Measurements from ENCODE around the gene HLCS. TPM values are rescaled to one million over a fixed set of nuclear protein-coding genes. Genes with fewer than 3 reads are reported as not detected.

The HLCS gene
- total and polyA plus RNA-seq, 10 of the 15 experiments (the other 5 are each of a cell fraction or from before 2014, with no cell fraction given) = 1.5 to 12.7 (median 9.6) TPM

GRCh38 chr21:36835383-36835795 lies 131.1 kb downstream of the HLCS start:
- RAD21 ChIA-PET (ENCODE audit: unreplicated experiment) = no interaction called here
- intact Hi-C loops (cut with micrococcal nuclease; ENCODE audit: unreplicated experiment) (no loop called here), in situ Hi-C loops (cut with MboI) (no loop called here)
- SMC1A ChIA-PET (ENCODE audit: uncharacterized antibody, unreplicated experiment) = no interaction called here
- DNase-seq (ENCODE audit: low read depth, low spot score) (no peak), ATAC-seq (no peak), FAIRE-seq (no peak)
- no peaks in the 10 kb centered on the region for H3K4me1 ChIP-seq (ENCODE audit: control insufficient read depth, insufficient read depth, low read length)
- H3K4me2 ChIP-seq (ENCODE audit: control insufficient read depth, insufficient read depth) = no peak overlapping the region
- BruUV-seq (replicated peaks) = no TSS peak
- no peaks in the 10 kb centered on the region for H3K36me3 ChIP-seq (ENCODE audit: control insufficient read depth in 2 of 2, insufficient read depth in 2 of 2, low read length in 1 of 2)
- H2AFZ ChIP-seq (ENCODE audit: control insufficient read depth, low read depth, low read length) = no peak overlapping the region
- H3K27ac ChIP-seq (ENCODE audit: control insufficient read depth, insufficient read depth) = no peak overlapping the region
- CTCF ChIA-PET = no interaction called here
- no peak overlapping the region for H3K9ac ChIP-seq (ENCODE audit: control insufficient read depth, insufficient read depth, low read length)
- no peak for TF ChIP-seq ESRRA (IDR thresholded peaks at IDR 0.05; ENCODE audit: low read length)
- H3K4me3 ChIP-seq = no peak overlapping the region
- 0% methylated on average over 1 of the region's 1 CpG for WGBS (ENCODE audit: insufficient coverage, insufficient replicate concordance, low lambda C conversion rate, missing lambda C conversion rate)
- no peaks in the 10 kb centered on the region for H4K20me1 ChIP-seq (ENCODE audit: control insufficient read depth, insufficient read depth)
- no peaks in the 10 kb centered on the region for H3K27me3 ChIP-seq (replicated peaks in 1 of 2; ENCODE audit: control insufficient read depth in 2 of 2, insufficient read depth in 2 of 2, low read length in 1 of 2)
- H3K79me2 ChIP-seq (ENCODE audit: control insufficient read depth, insufficient read depth, low read length) = no peaks in the 10 kb centered on the region
- no peaks in the 10 kb centered on the region for H3K9me3 ChIP-seq (replicated peaks; ENCODE audit: control insufficient read depth, insufficient read depth, low read length)
- POLR2A ChIA-PET = no interaction called here

- ChIA-PET RAD21 (ENCODE audit: unreplicated experiment) (no interaction called here), CTCF (no interaction called here), SMC1A (ENCODE audit: uncharacterized antibody, unreplicated experiment) (interaction anchor here (1.3 kb wide), 1 partner anchor 15 kb away, joined by 4 read pairs; no protein-coding TSS in a partner anchor), POLR2A (no interaction called here)
- no peak overlapping the region for H3K9ac ChIP-seq (ENCODE audit: control insufficient read depth, insufficient read depth, low read length)
- no peaks in the 10 kb centered on the region for H3K27me3 ChIP-seq (replicated peaks in 1 of 2; ENCODE audit: control insufficient read depth in 2 of 2, insufficient read depth in 2 of 2, low read length in 1 of 2)
- no peaks in the 10 kb centered on the region for H4K20me1 ChIP-seq (ENCODE audit: control insufficient read depth, insufficient read depth)
- WGBS (ENCODE audit: insufficient coverage, insufficient replicate concordance, low lambda C conversion rate, missing lambda C conversion rate) = 85% methylated on average over 4 of the region's 4 CpGs
- no peaks in the 10 kb centered on the region for H3K79me2 ChIP-seq (ENCODE audit: control insufficient read depth, insufficient read depth, low read length)
- intact Hi-C loops (cut with micrococcal nuclease; ENCODE audit: unreplicated experiment) (no loop called here), in situ Hi-C loops (cut with MboI) (no loop called here)
- no peak overlapping the region for H3K4me3 ChIP-seq
- H3K27ac ChIP-seq (ENCODE audit: control insufficient read depth, insufficient read depth) = no peak overlapping the region
- H2AFZ ChIP-seq (ENCODE audit: control insufficient read depth, low read depth, low read length) = no peak overlapping the region
- ATAC-seq (no peak), DNase-seq (ENCODE audit: low read depth, low spot score) (no peak), FAIRE-seq (no peak)
- H3K4me2 ChIP-seq (ENCODE audit: control insufficient read depth, insufficient read depth) = no peak overlapping the region
- no TSS peak for BruUV-seq (replicated peaks)
- no peaks in the 10 kb centered on the region for H3K9me3 ChIP-seq (replicated peaks; ENCODE audit: control insufficient read depth, insufficient read depth, low read length)
- no peaks in the 10 kb centered on the region for H3K4me1 ChIP-seq (ENCODE audit: control insufficient read depth, insufficient read depth, low read length)
- no peaks in the 10 kb centered on the region for H3K36me3 ChIP-seq (ENCODE audit: control insufficient read depth in 2 of 2, insufficient read depth in 2 of 2, low read length in 1 of 2)
- no peak for TF ChIP-seq PRDM15 (CRISPR knock-in tag; IDR thresholded peaks at IDR 0.05)
- TF ChIP-seq BMI1 (IDR thresholded peaks at IDR 0.05; ENCODE audit: borderline replicate concordance) = no peak
- no peak for TF ChIP-seq ZNF274 (IDR thresholded peaks at IDR 0.05; ENCODE audit: insufficient read depth, insufficient read length)
- TF ChIP-seq MTA3 (IDR thresholded peaks at IDR 0.05; ENCODE audit: borderline replicate concordance, low read length) = no peak
- TF ChIP-seq ELK1 (IDR thresholded peaks at IDR 0.05; ENCODE audit: low read depth, low read length) = no peak
- TF ChIP-seq RAD51 (IDR thresholded peaks at IDR 0.05) = no peak
- TF ChIP-seq HDAC6 (IDR thresholded peaks at IDR 0.05; ENCODE audit: unreplicated experiment) = no peak
- no peak for TF ChIP-seq MYB (IDR thresholded peaks at IDR 0.05; ENCODE audit: borderline replicate concordance, low read depth, low read length)
- no peak for TF ChIP-seq E2F8 (IDR thresholded peaks at IDR 0.05; ENCODE audit: low read depth, partially characterized antibody)
- TF ChIP-seq SP1 (IDR thresholded peaks at IDR 0.05; ENCODE audit: low read depth, low read length) = no peak
- no peak for TF ChIP-seq IRF4 (IDR thresholded peaks at IDR 0.05; ENCODE audit: low read depth, low read length)
Measured at GRCh38 chr21:36834192-36834591, 132.3 kb downstream of the HLCS start.

Measured in GM12878 (cell line).